LoVo (cell line): Measurements from ENCODE around the gene NFYB.

ENCODE experiments used
- DNase-seq: peaks from one replicate; pipeline ENCODE4 v3.0.0-alpha.2; 2016; ENCODE audit warnings: low spot score

NFYB gene

DNA sequence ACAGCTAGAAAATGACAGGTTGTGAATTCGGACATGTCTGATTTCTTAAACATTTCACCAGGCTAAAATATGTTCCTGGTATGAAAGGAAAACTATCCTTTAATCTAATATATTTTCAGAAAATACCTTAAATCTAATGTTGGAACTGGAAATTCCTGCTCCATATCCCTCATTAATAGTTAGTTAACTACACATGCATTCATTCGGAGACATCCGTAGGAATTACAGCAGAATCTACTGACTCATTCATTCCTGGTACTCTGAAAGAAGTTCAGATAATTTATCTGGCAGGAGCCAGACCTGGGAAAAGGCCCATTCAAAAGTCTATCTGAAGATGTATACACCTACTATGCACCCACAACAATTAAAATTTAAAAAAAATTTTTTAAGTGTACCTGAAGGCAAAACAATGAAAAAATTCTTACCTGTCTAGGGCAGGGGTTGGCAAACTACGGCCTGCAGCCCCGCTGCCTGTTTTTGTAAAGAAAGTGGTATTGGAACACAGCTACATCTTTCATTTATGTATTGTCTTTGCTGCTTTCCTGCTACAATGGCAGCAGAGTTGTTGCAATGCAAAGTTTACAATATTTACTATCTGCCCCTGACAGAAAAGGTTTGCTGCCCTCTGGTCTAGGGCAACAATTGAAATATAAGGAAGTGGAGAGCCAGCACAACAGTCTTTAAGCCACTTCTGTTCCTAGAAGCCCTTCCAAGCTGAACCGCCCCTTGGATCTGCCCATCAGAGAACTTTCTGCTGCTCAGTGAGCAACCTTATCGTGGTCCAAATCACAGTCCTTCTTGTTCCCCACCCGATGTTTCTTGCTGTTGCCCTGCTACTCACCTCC lies 17.9 kb upstream of the NFYB start:
- DNase-seq, result no peak

DNA sequence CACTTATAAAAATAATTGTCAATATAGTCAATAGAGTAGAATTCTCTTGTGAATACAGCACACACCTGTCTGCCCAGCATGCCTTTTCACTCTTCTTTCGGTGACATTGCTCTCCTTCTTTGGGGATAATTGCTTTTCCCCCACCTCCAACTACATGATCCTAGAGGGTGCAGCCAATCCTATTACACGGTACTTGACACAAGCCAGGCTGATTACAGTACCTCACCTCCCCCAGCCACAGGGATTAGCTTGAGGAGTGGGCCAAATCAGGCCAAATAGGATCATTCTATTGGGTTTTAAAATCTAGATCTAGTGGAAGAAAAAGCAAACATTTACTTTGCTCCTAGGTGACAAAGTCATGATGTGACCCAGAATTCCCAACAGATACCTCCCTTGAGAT lies 16.8 kb upstream of the NFYB start:
- DNase-seq, result no peak

DNA sequence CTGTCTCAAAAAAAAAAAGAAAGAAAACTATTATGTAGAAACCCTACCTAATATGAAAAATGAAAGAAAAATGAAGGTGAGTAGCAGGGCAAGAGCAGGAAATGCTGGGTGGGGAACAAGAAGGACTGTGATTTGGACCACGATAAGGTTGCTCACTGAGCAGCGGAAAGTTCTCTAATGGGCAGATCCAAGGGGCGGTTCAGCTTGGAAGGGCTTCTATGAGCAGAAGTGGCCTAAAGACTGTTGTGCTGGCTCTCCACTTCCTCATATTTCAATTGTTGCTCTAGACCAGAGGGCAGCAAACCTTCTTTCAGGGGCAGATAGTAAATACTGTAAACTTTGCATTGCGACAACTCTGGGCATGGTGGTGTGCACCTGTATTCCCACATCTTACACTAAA lies 16.3 kb upstream of the NFYB start:
- DNase-seq, result no peak

DNA sequence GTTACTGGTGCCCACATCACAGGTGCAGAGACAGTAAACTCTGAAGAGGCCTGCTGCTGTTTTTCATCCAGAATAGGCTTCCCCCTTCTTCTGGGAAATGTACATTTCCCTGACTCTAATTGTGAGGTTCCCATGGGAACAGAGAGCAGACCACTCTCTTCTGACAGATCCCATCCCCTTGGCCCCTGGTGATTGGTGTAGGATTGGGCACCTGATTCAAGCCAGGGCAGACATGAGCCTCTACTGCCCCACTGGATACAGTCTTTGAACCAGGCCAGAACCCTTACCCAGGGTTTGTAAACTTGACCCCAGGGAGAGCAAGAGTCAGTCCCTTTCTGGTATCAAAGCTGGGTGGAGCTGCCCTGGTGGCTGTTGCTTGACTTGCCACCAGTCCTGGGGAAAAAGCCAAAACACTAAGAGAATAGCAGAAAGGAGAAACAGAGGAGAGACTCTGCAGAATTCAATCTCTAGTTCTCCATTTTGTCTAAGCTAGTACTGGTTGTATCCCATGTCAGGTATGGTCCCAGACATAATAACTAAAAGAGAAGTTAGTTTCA lies 14.8 kb upstream of the NFYB start:
- DNase-seq, result no peak

DNA sequence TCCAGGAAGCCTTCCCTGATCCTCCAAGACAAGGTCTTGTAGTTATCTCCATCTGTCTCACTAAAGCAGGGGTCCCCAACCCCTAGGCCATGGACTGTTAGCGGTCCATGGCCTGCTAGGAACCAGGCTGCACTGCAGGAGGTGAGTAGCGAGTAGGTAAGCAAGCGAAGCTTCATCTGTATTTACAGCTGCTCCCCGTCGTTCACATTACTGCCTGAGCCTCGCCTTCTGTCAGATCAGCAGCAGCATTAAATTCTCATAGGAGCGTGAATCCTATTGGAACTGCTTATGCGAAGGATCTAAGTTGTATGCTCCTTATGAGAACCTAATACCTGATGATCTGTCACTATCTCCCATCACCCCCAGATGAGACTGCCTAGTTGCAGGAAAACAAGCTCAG lies 12.4 kb upstream of the NFYB start:
- DNase-seq, result no peak

DNA sequence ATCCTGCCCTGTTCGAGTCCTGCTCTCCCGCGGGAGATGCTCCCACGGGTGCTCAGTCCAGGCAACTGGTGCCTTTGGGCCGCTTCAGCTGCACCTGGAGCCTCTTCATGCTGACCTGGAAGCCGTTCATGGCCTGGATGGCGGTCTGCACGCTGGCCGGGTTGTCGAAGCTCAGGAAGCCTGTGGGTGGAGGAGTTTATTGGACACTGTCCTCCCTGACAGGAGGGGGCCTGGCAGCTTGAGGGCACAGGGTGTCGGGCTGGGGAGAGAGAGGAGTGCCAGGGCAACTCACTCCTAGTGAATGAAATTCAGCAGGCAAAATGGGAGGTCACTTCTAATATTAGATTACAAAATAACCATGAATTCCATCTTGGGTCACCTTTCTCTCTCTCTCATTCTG lies 9.3 kb upstream of the NFYB start:
- no peak for DNase-seq

DNA sequence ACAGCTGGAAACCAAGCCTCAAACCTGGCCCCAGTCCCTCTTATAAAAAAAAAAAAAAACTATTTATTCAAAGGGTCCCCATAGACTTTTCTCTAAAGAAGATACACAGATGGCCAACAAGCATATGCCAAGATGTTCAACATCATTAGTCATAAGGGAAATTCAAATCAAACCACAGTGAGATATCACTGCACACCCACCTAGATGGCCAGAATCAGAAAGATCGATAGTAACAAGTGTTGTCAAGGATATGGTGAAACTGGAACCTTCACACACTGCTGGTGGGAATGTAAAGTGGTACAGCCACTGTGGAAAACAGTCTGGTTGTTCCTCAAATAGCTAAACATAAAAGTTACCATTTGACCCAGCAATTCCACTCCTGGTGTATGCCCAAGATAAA lies 5.9 kb upstream of the NFYB start:
- no peak for DNase-seq

DNA sequence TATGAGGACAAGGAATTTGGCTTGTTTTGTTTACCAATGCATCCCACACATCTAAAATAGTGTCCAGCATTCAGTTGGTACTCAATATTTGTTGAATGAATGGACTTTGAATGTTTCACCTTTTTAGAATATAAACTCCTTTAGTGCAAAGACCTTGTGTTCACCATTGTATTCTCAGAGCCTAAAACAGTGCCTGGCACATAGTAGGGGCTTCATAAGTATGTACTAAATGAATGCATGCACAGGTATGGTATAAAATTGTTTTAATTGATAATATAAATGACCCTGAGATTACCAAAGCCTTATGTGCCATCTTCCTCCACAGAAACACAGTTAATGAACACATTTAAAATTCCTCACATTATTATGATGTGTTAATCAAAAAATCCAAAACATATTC lies 5.0 kb upstream of the NFYB start:
- no peak for DNase-seq

DNA sequence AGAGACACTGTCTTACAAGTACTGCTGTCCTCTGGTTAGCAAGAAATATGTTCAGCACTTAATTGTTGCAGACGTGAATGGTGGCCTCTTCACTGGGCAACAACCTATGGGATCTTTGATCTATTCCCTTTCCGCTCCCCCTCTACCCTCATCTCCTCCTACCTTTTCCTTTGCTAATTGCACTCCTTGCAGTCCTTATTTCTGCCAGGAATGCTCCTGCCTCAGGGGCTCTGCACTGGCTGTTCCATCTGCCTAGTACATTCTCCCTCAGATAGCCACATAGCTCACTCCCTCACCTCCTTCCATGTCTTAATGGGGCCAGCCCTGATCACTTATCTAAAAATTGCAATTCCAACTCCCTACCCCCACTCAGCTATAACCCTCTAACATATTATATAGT lies 4.5 kb upstream of the NFYB start:
- DNase-seq, result no peak

DNA sequence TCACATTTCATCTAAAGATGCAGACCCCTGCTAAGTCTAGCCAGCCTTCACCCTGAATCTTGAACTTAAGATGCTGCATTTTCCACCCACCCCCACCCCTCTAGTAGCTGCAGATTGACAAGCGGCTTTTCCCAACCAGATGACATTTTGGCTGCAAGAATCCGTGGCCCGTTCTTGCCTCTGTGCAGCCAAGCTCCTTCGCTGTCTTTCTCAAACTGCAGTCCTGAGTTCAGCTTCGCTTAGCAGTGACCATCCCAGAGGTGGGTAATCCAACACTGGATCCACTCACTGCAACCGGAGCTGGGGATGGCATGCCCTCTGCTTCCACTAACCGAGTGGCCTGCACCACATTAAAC lies 765 bp upstream of the NFYB start:
- no peak for DNase-seq

DNA sequence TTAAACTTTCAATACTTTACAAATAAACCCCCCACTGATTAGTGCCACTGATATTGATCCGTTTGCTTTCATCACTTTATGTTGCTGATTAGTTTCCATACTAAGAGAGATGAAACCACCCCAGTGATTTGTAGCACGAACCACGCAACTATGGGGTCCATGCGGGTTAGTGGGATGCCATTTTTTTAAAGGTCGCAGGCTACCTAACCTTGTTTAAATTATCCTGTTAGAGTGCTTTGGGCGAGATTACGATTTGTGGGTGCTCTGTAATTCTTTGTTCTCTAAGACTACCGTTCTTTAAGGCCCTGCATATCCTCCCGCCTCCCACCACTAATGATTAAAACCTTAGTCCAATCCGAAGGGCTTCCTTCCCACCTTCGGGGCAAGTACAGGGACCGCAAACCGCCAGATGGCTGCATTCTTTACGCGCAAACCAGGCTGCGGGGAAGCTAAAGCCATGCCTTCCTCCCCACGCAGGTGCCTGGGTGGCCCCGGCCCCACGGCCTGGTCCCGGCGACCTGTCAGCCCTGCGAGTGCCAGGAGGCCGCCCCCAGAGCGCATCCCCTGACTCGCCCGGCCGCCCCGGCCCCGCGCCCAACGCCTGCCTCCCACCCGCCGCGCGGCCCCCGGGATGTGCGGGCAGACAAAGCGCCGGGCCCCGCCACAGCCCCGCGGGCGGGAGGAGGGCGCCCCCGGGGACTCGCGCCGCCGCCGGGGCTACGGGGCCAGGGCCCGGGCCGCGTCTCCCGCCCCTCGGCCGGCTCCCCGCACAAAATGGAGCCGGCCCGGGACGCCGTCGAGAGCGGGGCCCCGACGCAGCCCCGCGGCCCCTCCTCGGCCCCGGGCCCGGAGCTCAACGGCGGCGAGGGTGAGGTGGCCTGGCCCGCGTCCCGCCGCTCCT lies 759 bp downstream of the NFYB start:
- peak; percentile 56 for DNase-seq

DNA sequence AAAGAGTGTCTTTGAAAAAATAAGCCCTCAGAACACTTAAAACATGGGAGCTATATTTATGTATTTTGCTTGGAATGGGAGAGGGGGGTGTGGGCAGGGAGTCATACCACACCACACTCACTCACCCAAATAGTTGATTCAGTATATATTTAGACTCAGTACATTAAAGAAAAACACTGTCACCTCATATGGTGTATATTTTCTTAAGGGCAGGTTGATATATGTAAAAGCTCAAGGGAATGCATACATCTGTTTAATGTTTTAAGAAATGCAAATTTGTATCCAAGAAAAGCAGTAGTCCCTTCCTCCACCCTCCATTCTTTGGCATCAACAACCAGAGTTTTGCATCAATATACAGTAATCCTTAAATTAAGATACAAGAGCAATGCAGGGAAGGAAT lies 1.4 kb downstream of the NFYB start:
- no peak for DNase-seq

DNA sequence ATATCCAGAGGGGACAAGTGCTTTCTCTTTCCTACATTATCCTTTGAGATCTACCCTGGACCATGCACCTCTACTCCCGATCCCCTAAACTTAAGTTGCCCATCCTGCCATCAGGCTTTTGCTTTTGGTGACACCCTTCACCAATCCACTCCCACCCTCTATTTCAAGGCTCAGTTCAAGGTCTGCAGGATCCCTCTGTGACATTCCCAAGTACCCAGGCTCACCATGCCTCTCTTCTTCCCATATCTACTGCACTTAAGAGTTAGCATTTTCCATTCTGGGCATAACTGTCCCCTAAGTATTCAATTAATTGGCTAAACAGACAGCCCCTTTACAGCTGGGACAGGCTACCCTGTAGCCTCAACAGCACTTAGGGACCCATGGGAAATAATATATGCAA lies 3.1 kb downstream of the NFYB start:
- no peak for DNase-seq

DNA sequence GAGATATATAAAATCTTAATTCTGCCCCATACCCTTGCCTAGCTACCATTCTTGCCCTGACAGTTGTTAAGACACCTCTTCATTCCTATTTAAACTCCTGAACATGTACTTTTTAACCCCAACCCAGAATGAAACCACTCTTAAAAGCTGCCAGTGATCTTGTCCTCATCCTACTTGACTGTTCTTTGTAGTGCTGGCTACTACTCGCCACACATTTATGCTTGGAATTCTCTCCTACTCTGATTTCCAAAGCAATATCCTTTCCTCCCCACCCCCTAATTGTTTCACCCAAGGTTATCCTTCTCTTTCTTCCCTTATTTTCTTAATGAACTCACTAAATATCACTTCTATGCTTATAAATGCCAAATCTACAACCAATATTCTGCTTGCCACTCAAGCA lies 4.1 kb downstream of the NFYB start:
- DNase-seq, result no peak

DNA sequence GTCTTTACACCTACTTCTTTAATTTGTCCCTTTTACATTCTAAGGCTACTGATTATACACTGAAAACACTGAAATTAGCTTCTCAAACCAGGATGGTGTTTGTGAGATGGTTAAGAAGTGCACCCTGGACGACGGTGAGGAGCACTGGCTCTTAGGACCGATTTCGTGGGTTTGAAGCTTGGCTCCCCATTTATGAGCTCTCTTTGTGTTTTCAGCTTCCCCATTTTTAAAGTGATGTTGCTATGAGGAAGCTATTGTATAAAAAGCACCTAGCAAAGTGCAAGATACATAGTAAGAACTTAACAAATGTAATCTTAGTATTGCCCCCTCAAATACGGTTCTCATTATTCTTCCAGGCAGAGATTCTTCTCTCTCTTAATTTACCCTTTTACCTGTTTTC lies 4.7 kb downstream of the NFYB start:
- no peak for DNase-seq

DNA sequence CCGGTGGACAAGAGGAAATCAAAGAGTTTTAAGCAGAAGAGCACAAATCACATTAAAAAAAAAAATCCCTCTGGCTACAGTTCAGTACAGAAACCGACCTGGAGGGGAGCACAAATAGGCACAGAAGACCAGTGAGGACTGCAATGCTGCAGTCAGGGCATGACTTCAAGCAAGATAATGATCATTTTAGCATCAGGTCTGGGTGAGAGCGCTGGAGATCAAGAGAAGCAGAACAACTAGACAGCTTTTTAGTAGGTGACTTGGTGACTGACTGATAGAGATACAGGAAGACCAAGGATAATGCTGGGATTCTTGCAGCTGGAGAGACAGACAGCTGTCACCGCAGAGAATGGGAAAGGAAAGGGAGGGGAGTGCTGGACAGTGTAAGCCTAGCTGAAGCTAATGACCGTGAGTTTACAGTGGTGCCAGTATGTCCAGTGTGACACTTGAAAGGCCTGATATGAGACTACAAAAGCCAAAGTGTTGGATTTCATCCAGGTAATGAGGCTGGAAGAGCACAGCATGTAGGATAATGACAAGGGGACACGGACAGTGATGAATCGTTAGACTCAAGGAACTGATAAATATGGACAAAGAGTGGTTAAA lies 5.6 kb downstream of the NFYB start:
- no peak for DNase-seq

DNA sequence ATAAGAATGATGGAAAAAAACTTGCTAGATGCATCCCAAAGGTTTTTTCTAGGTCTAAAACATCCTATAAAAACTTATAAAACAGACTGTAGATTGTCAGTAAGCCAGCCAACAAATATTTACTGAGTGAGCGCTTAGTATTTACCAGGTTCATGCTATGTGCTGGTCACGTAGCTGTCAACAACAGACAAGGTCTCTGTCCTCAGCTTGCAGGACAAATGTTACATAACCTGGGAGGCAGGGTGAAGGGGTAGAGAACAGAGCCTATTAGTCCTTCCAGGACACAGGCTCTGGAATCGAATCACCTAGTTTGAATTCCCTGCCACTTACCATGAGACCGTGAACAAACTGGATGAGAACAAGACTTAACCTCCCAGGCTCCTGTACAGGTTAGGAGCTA lies 6.4 kb downstream of the NFYB start:
- DNase-seq, result no peak

DNA sequence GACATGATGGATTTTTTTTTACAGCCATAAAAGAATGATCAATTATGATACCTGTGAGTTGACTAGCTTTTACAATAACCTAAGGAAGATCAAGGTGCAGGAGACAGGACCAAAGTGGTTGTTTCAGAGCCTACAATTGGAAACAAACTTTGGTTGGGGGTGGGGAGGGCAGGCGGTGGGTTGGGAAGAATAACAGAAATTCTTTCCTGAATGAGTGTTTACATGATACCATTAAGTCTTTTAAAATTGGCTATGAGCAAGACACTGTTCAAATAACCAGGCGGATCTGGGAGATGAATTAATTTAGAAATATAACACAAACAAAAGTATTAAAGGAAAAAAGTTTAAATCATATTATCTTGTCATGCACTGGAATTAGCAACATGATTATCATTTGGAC lies 7.2 kb downstream of the NFYB start:
- DNase-seq, result no peak

DNA sequence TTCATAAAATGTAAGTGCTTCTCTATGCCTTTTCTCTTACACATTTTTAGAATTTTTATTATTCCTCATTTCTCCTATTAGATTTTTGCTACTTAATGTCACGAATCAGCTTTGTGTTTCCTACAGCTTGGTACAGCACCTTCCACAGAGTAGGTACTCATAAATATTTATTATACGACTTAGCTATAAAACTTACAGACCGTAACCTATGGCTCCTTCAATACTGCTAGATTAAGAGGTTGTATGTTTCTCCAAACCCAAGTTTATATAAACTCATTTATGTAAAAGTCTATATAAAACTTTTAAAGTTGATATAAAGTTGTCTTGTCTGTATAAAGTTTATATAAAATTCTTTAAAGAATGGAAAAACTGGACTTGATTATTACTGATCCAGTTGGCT lies 11.5 kb downstream of the NFYB start:
- DNase-seq, result no peak

DNA sequence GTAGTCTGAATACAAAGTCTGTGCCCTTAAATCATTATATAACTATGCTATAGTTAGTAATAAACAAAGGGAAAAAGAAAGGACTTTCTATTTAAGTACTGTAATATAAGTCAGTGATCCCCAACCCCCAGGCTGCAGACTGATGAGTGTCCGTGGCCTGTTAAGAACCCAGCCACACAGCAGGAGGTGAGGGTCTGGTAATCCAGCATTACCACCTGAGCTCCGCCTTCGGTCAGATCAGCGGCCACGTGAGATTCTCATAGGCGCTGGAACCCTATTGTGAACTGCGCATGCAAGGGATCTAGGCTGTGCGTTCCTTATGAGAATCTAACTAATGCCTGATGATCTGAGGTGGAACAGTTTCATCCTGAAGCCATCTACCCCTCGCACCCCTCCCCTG lies 15.7 kb downstream of the NFYB start:
- DNase-seq, result no peak

DNA sequence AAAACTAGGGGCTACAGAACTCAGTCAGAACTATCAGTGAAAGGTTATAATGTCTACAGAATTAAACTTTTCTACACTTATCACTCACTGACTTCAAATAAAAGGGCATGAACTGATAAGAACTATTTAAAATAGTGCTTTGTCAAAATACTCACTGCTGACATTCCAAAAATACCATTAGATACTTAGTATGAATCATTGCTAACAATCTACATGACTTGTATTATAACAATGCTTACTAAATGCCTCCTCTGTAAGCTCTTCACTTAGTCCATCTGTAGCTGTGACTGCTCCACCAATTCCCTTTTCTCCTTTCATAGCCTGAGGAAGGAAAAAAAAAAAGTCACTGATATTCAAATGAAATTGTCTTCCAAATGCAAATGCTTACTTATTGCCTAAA lies 17.0 kb downstream of the NFYB start:
- no peak for DNase-seq

DNA sequence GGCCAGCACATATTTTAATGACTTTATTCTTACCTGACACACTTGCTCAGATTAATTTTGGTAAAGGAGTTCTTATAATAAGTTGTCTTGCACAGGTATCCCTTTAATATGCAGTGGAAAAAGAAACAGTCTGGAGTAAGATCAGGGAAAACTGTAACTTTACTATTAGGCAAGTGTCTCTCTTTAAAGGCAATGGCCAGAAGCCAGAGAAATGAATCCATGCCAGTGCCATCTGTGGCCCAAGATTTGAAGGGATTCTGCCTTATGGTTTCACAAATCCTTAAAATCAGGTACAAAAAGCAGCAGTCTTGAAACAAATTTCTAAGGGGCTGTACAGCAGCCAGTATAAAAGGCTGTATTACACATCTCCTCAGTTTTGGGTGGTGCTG lies 22.4 kb downstream of the NFYB start:
- no peak for DNase-seq
